Loucy (cell line): ENCODE measurements around the gene BOLL.

Experiments used
- H2AFZ ChIP-seq: fragments of 200-600 bp; sonication (generic); 2 replicates; pipeline ENCODE4 v1.6.0; 2016; ENCODE audit warnings: antibody characterized with exemption, mild to moderate bottlenecking, low read length, moderate library complexity
- H3F3A ChIP-seq: fragments of 200-600 bp; 2 replicates; pipeline ENCODE4 v1.6.0; 2016; ENCODE audit warnings: antibody characterized with exemption, low read depth, mild to moderate bottlenecking
- H3K27me3 ChIP-seq: fragments of 200-600 bp; sonication (generic); 2 replicates; pipeline ENCODE4 v1.6.1; 2014; ENCODE audit warnings: low read length, mild to moderate bottlenecking; ENCODE audit not compliant: insufficient read depth, poor library complexity, severe bottlenecking
- H3K36me3 ChIP-seq: fragments of 200-600 bp; sonication (generic); 2 replicates; pipeline ENCODE4 v1.6.1; 2016; ENCODE audit warnings: low read length; ENCODE audit not compliant: insufficient read depth
- H3K4me1 ChIP-seq: fragments of 200-600 bp; sonication (generic); 2 replicates; pipeline ENCODE4 v1.5.1; 2014; ENCODE audit warnings: low read length, mild to moderate bottlenecking; ENCODE audit not compliant: insufficient read depth, poor library complexity, severe bottlenecking
- H3K4me2 ChIP-seq: fragments of 200-600 bp; sonication (generic); 2 replicates; pipeline ENCODE4 v1.6.0; 2014; ENCODE audit warnings: antibody characterized with exemption, low read length, low read depth, mild to moderate bottlenecking; ENCODE audit not compliant: poor library complexity, severe bottlenecking
- H3K4me3 ChIP-seq: fragments of 200-600 bp; sonication (generic); 2 replicates; pipeline ENCODE4 v1.5.1; 2014; ENCODE audit warnings: low read length, mild to moderate bottlenecking, mixed read lengths; ENCODE audit not compliant: poor library complexity, severe bottlenecking
- H3K79me2 ChIP-seq: fragments of 200-600 bp; sonication (generic); 2 replicates; pipeline ENCODE4 v1.6.1; 2014; ENCODE audit warnings: low read length; ENCODE audit not compliant: insufficient read depth
- H3K9ac ChIP-seq: fragments of 200-600 bp; sonication (generic); 2 replicates; pipeline ENCODE4 v1.6.0; 2014; ENCODE audit warnings: mild to moderate bottlenecking, low read depth, low read length, moderate library complexity; ENCODE audit not compliant: poor library complexity, severe bottlenecking
- H3K9me2 ChIP-seq: fragments of 200-600 bp; sonication (generic); replicated peaks from 2 replicates; pipeline ENCODE4 v1.6.1; 2016; ENCODE audit warnings: low read depth, low read length, mixed read lengths
- H3K9me3 ChIP-seq: fragments of 200-600 bp; sonication (generic); 2 replicates; pipeline ENCODE4 v1.6.1; 2014; ENCODE audit warnings: mild to moderate bottlenecking, antibody characterized with exemption, low read length, low read depth; ENCODE audit not compliant: insufficient read depth
- H4K20me1 ChIP-seq: fragments of 200-600 bp; sonication (generic); 2 replicates; pipeline ENCODE4 v1.6.0; 2014; ENCODE audit warnings: antibody characterized with exemption, low read length, mild to moderate bottlenecking; ENCODE audit not compliant: insufficient read depth, poor library complexity, severe bottlenecking
- EZH2phosphoT487 ChIP-seq: fragments of 200-600 bp; IDR thresholded peaks from 2 replicates; pipeline ENCODE4 v1.6.1; 2018; ENCODE audit warnings: antibody characterized with exemption, mild to moderate bottlenecking, moderate library complexity, borderline replicate concordance
- TF ChIP-seq, protein P1 (sequence below): fragments of 200-600 bp; sonication (generic); conservative IDR thresholded peaks from 2 replicates; pipeline ENCODE4 v1.5.1; 2014; ENCODE audit warnings: mild to moderate bottlenecking, antibody characterized with exemption, low read length

The BOLL gene

DNA sequence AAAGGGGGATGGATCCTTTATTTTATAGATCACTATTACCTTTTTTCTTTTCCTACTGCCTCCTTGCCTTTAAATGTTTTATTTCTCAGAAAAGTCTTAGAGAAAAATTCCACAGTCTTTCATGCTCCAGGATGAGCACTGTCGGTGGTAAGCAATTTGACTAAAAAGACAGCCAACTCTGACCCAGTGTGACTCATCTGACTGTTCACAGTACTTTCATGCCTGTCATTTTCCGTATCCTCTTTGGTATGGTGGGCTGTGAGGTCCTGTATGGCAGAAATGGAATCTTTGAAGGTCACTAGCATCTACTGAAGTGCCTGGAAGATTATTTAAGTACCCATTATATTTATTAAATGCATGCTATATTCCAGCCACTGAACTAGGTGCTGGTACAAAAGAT, 107.6 kb downstream of the BOLL start:
- Histone ChIP-seq H3K4me1 (no peaks in the 10 kb centered on the region), H3K9me3 (no peaks in the 10 kb centered on the region), H3K79me2 (no peaks in the 10 kb centered on the region), H3K9ac (no peak overlapping the region), H3K27me3 (no peaks in the 10 kb centered on the region), H2AFZ (no peak overlapping the region), H3F3A (no peaks in the 10 kb centered on the region), H3K9me2 (no peaks in the 10 kb centered on the region), H3K36me3 (no peaks in the 10 kb centered on the region), H3K4me2 (no peak overlapping the region), H3K4me3 (no peak overlapping the region), H4K20me1 (no peaks in the 10 kb centered on the region)
- TF ChIP-seq, protein P1, sequence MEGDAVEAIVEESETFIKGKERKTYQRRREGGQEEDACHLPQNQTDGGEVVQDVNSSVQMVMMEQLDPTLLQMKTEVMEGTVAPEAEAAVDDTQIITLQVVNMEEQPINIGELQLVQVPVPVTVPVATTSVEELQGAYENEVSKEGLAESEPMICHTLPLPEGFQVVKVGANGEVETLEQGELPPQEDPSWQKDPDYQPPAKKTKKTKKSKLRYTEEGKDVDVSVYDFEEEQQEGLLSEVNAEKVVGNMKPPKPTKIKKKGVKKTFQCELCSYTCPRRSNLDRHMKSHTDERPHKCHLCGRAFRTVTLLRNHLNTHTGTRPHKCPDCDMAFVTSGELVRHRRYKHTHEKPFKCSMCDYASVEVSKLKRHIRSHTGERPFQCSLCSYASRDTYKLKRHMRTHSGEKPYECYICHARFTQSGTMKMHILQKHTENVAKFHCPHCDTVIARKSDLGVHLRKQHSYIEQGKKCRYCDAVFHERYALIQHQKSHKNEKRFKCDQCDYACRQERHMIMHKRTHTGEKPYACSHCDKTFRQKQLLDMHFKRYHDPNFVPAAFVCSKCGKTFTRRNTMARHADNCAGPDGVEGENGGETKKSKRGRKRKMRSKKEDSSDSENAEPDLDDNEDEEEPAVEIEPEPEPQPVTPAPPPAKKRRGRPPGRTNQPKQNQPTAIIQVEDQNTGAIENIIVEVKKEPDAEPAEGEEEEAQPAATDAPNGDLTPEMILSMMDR, result no peak
- TF ChIP-seq EZH2phosphoT487, result no peak

DNA sequence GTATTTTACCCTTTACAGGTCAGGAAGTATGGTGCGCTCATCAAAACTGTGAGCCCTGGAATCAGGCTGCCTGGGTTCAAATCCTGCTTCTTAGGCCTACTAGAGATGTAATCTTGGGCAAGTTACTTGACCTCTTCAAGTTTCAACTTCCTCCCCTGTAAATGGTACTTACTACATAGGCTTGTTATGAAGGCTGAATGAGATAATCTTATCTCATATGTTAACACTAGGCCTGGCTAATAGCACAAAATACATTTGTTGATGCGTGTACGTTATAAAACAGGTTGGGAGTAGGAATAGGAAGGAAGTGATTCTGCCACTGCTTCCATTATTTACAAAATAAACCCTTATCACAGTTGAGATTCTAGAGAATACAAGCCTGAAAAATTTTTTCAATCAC, 108.1 kb downstream of the BOLL start:
- Histone ChIP-seq H3K79me2 (no peaks in the 10 kb centered on the region), H3K9me2 (no peaks in the 10 kb centered on the region), H3K4me1 (no peaks in the 10 kb centered on the region), H3F3A (no peaks in the 10 kb centered on the region), H3K27me3 (no peaks in the 10 kb centered on the region), H3K9ac (no peak overlapping the region), H4K20me1 (no peaks in the 10 kb centered on the region), H3K4me2 (no peak overlapping the region), H2AFZ (no peak overlapping the region), H3K9me3 (no peaks in the 10 kb centered on the region), H3K4me3 (no peak overlapping the region), H3K36me3 (no peaks in the 10 kb centered on the region)
- TF ChIP-seq, protein P1, result no peak
- TF ChIP-seq EZH2phosphoT487, result no peak
